Stimulated activated CD8-positive, alpha-beta memory T cell treated with anti-CD3 and anti-CD28 coated beads, Interleukin-12 subunit alpha, Interleukin-12 subunit beta, amount 100 ng/mL, for 4 hours (primary cell): ENCODE results near the gene MYRIP.
"Not testable (repeated sequence)": the region's sequence is repeated elsewhere in the genome, so short reads cannot be mapped to it uniquely, and the experiment has no call there.

Experiments
- DNase-seq: peaks from one replicate; pipeline ENCODE4 v3.0.0-alpha.2; 2020; ENCODE audit warnings: low read depth

Gene MYRIP

GRCh38 chr3:40130721-40131120, 321.3 kb downstream of the MYRIP start:
- no peak for DNase-seq

- DNase-seq, result not testable (repeated sequence)
Measured at GRCh38 chr3:40133886-40134575, 324.6 kb downstream of the MYRIP start.

- DNase-seq, result no peak
Measured at GRCh38 chr3:40137591-40138295, 328.3 kb downstream of the MYRIP start.

- DNase-seq, result no peak
Measured at GRCh38 chr3:40143283-40144090, 334.1 kb downstream of the MYRIP start.

- no peak for DNase-seq
Measured at GRCh38 chr3:40148827-40149226, 339.4 kb downstream of the MYRIP start.

GRCh38 chr3:40152482-40153133, 343.2 kb downstream of the MYRIP start:
- DNase-seq, result no peak

GRCh38 chr3:40160933-40161332, 351.5 kb downstream of the MYRIP start:
- no peak for DNase-seq

- no peak for DNase-seq
Measured at GRCh38 chr3:40162616-40163015, 353.2 kb downstream of the MYRIP start.

GRCh38 chr3:40166997-40167396, 357.6 kb downstream of the MYRIP start:
- DNase-seq, result no peak

- DNase-seq, result no peak
Measured at GRCh38 chr3:40167958-40168357, 358.5 kb downstream of the MYRIP start.

- no peak for DNase-seq
Measured at GRCh38 chr3:40169983-40170382, 360.6 kb downstream of the MYRIP start.

GRCh38 chr3:40170395-40170794, 361.0 kb downstream of the MYRIP start:
- no peak for DNase-seq

GRCh38 chr3:40172560-40172959, 363.2 kb downstream of the MYRIP start:
- no peak for DNase-seq

GRCh38 chr3:40173227-40173721, 363.9 kb downstream of the MYRIP start:
- DNase-seq, result no peak

GRCh38 chr3:40178012-40178594, 368.7 kb downstream of the MYRIP start:
- DNase-seq, result no peak

- DNase-seq, result no peak
Measured at GRCh38 chr3:40179016-40179415, 369.6 kb downstream of the MYRIP start.

GRCh38 chr3:40181182-40181581, 371.8 kb downstream of the MYRIP start:
- DNase-seq, result no peak

- DNase-seq, result no peak
Measured at GRCh38 chr3:40185029-40185695, 375.8 kb downstream of the MYRIP start.

- DNase-seq, result no peak
Measured at GRCh38 chr3:40186508-40186907, 377.1 kb downstream of the MYRIP start.

GRCh38 chr3:40187945-40188344, 378.5 kb downstream of the MYRIP start:
- no peak for DNase-seq

- no peak for DNase-seq
Measured at GRCh38 chr3:40189118-40189517, 379.7 kb downstream of the MYRIP start.
